ENCODE data around the gene MAMDC2.

MAMDC2 gene

GRCh38 chr9:70043689-70044489 lies at the start of gene MAMDC2:
Gene MAMDC2, plus strand, starts transcription at chr9:70043848. Its CDS starts 350 bp downstream, at chr9:70044198.
- peak; percentile 58 for DNase-seq (ENCODE audit: low spot score)

- no peak for DNase-seq (ENCODE audit: low spot score)
These were observed 47.8 kb upstream of the MAMDC2 start for GRCh38 chr9:69995846-69996245.

GRCh38 chr9:69996967-69997366 lies 46.7 kb upstream of the MAMDC2 start:
- DNase-seq (ENCODE audit: low spot score), result no peak

GRCh38 chr9:69997524-69997923 lies 46.1 kb upstream of the MAMDC2 start:
- no peak for DNase-seq (ENCODE audit: low spot score)

GRCh38 chr9:69999315-69999714 lies 44.3 kb upstream of the MAMDC2 start:
- no peak for DNase-seq (ENCODE audit: low spot score)

- DNase-seq (ENCODE audit: low spot score), result no peak
These were observed 43.2 kb upstream of the MAMDC2 start for GRCh38 chr9:70000469-70000868.

GRCh38 chr9:70003901-70004714 lies 39.5 kb upstream of the MAMDC2 start:
- peak; percentile 17 for DNase-seq (ENCODE audit: low spot score)

GRCh38 chr9:70006306-70006705 lies 37.3 kb upstream of the MAMDC2 start:
- DNase-seq (ENCODE audit: low spot score), result no peak

- no peak for DNase-seq (ENCODE audit: low spot score)
These were observed 35.8 kb upstream of the MAMDC2 start for GRCh38 chr9:70007831-70008230.

GRCh38 chr9:70010015-70010414 lies 33.6 kb upstream of the MAMDC2 start:
- DNase-seq (ENCODE audit: low spot score), result no peak

- DNase-seq (ENCODE audit: low spot score), result no peak
These were observed 32.3 kb upstream of the MAMDC2 start for GRCh38 chr9:70011366-70011765.

- no peak for DNase-seq (ENCODE audit: low spot score)
These were observed 31.1 kb upstream of the MAMDC2 start for GRCh38 chr9:70012569-70012968.

- DNase-seq (ENCODE audit: low spot score), result no peak
These were observed 30.0 kb upstream of the MAMDC2 start for GRCh38 chr9:70013598-70014196.

GRCh38 chr9:70015099-70015498 lies 28.5 kb upstream of the MAMDC2 start:
- DNase-seq (ENCODE audit: low spot score), result no peak

- DNase-seq (ENCODE audit: low spot score), result no peak
These were observed 23.4 kb upstream of the MAMDC2 start for GRCh38 chr9:70020217-70020616.

GRCh38 chr9:70020991-70021571 lies 22.6 kb upstream of the MAMDC2 start:
- DNase-seq (ENCODE audit: low spot score), result peak; percentile 64

GRCh38 chr9:70028287-70028686 lies 15.4 kb upstream of the MAMDC2 start:
- DNase-seq (ENCODE audit: low spot score), result no peak

- no peak for DNase-seq (ENCODE audit: low spot score)
These were observed 13.5 kb upstream of the MAMDC2 start for GRCh38 chr9:70030156-70030555.

- no peak for DNase-seq (ENCODE audit: low spot score)
These were observed 12.5 kb upstream of the MAMDC2 start for GRCh38 chr9:70031141-70031545.

- no peak for DNase-seq (ENCODE audit: low spot score)
These were observed 9.4 kb upstream of the MAMDC2 start for GRCh38 chr9:70034271-70034711.

- DNase-seq (ENCODE audit: low spot score), result no peak
These were observed 8.0 kb upstream of the MAMDC2 start for GRCh38 chr9:70035691-70036090.

GRCh38 chr9:70036641-70037040 lies 7.0 kb upstream of the MAMDC2 start:
- no peak for DNase-seq (ENCODE audit: low spot score)
